Loucy (cell line): ENCODE measurements around the gene TRMT5.

ENCODE experiments used
- H2AFZ ChIP-seq: fragments of 200-600 bp; sonication (generic); 2 replicates; pipeline ENCODE4 v1.6.0; 2016; ENCODE audit warnings: antibody characterized with exemption, mild to moderate bottlenecking, low read length, moderate library complexity
- H3F3A ChIP-seq: fragments of 200-600 bp; 2 replicates; pipeline ENCODE4 v1.6.0; 2016; ENCODE audit warnings: antibody characterized with exemption, low read depth, mild to moderate bottlenecking
- H3K27me3 ChIP-seq: fragments of 200-600 bp; sonication (generic); 2 replicates; pipeline ENCODE4 v1.6.1; 2014; ENCODE audit warnings: low read length, mild to moderate bottlenecking; ENCODE audit not compliant: insufficient read depth, poor library complexity, severe bottlenecking
- H3K36me3 ChIP-seq: fragments of 200-600 bp; sonication (generic); 2 replicates; pipeline ENCODE4 v1.6.1; 2016; ENCODE audit warnings: low read length; ENCODE audit not compliant: insufficient read depth
- H3K4me1 ChIP-seq: fragments of 200-600 bp; sonication (generic); 2 replicates; pipeline ENCODE4 v1.5.1; 2014; ENCODE audit warnings: low read length, mild to moderate bottlenecking; ENCODE audit not compliant: insufficient read depth, poor library complexity, severe bottlenecking
- H3K4me2 ChIP-seq: fragments of 200-600 bp; sonication (generic); 2 replicates; pipeline ENCODE4 v1.6.0; 2014; ENCODE audit warnings: antibody characterized with exemption, low read length, low read depth, mild to moderate bottlenecking; ENCODE audit not compliant: poor library complexity, severe bottlenecking
- H3K4me3 ChIP-seq: fragments of 200-600 bp; sonication (generic); 2 replicates; pipeline ENCODE4 v1.5.1; 2014; ENCODE audit warnings: low read length, mild to moderate bottlenecking, mixed read lengths; ENCODE audit not compliant: poor library complexity, severe bottlenecking
- H3K79me2 ChIP-seq: fragments of 200-600 bp; sonication (generic); 2 replicates; pipeline ENCODE4 v1.6.1; 2014; ENCODE audit warnings: low read length; ENCODE audit not compliant: insufficient read depth
- H3K9ac ChIP-seq: fragments of 200-600 bp; sonication (generic); 2 replicates; pipeline ENCODE4 v1.6.0; 2014; ENCODE audit warnings: mild to moderate bottlenecking, low read depth, low read length, moderate library complexity; ENCODE audit not compliant: poor library complexity, severe bottlenecking
- H3K9me2 ChIP-seq: fragments of 200-600 bp; sonication (generic); replicated peaks from 2 replicates; pipeline ENCODE4 v1.6.1; 2016; ENCODE audit warnings: low read depth, low read length, mixed read lengths
- H3K9me3 ChIP-seq: fragments of 200-600 bp; sonication (generic); 2 replicates; pipeline ENCODE4 v1.6.1; 2014; ENCODE audit warnings: mild to moderate bottlenecking, antibody characterized with exemption, low read length, low read depth; ENCODE audit not compliant: insufficient read depth
- H4K20me1 ChIP-seq: fragments of 200-600 bp; sonication (generic); 2 replicates; pipeline ENCODE4 v1.6.0; 2014; ENCODE audit warnings: antibody characterized with exemption, low read length, mild to moderate bottlenecking; ENCODE audit not compliant: insufficient read depth, poor library complexity, severe bottlenecking
- CTCF ChIP-seq: fragments of 200-600 bp; sonication (generic); conservative IDR thresholded peaks from 2 replicates; pipeline ENCODE4 v1.5.1; 2014; ENCODE audit warnings: mild to moderate bottlenecking, antibody characterized with exemption, low read length
- EZH2phosphoT487 ChIP-seq: fragments of 200-600 bp; IDR thresholded peaks from 2 replicates; pipeline ENCODE4 v1.6.1; 2018; ENCODE audit warnings: antibody characterized with exemption, mild to moderate bottlenecking, moderate library complexity, borderline replicate concordance

Gene TRMT5

GRCh38 chr14:60968671-60969070 is 12.2 kb downstream of the TRMT5 start:
- peaks cover 25% of the 10 kb centered on the region for H3K4me1 ChIP-seq
- TF ChIP-seq EZH2phosphoT487 (no peak), CTCF (no peak)

GRCh38 chr14:60968099-60968498 is 12.8 kb downstream of the TRMT5 start:
- H3K9me3 ChIP-seq, result no peaks in the 10 kb centered on the region
- H3K4me3 ChIP-seq, result no peak overlapping the region
- H3K27me3 ChIP-seq, result no peaks in the 10 kb centered on the region
- peaks cover 6% of the 10 kb centered on the region; the same call in 1 of the 2 replicates for H3F3A ChIP-seq
- peaks cover 30% of the 10 kb centered on the region for H3K4me1 ChIP-seq
- peaks cover 4% of the 10 kb centered on the region; the same call in 1 of the 2 replicates for H3K36me3 ChIP-seq
- H3K4me2 ChIP-seq, result no peak overlapping the region
- H2AFZ ChIP-seq, result no peak overlapping the region
- no peak for TF ChIP-seq CTCF
- TF ChIP-seq EZH2phosphoT487, result no peak
- H3K9me2 ChIP-seq, result no peaks in the 10 kb centered on the region
- peaks cover 3% of the 10 kb centered on the region; the same call in 1 of the 2 replicates for H3K79me2 ChIP-seq
- H3K9ac ChIP-seq, result no peak overlapping the region
- H4K20me1 ChIP-seq, result no peaks in the 10 kb centered on the region

More at GRCh38 chr14:60968671-60969070, 12.2 kb downstream of the TRMT5 start:
- no peak overlapping the region for H2AFZ ChIP-seq
- no peaks in the 10 kb centered on the region for H3K27me3 ChIP-seq
- H3K4me3 ChIP-seq, result no peak overlapping the region
- no peak overlapping the region for H3K4me2 ChIP-seq
- H3K36me3 ChIP-seq, result peaks cover 4% of the 10 kb centered on the region; the same call in 1 of the 2 replicates
- no peaks in the 10 kb centered on the region for H3K9me3 ChIP-seq
- no peak overlapping the region for H3K9ac ChIP-seq
- peaks cover 4% of the 10 kb centered on the region; the same call in 1 of the 2 replicates for H3F3A ChIP-seq
- peaks cover 3% of the 10 kb centered on the region; the same call in 1 of the 2 replicates for H3K79me2 ChIP-seq
- no peaks in the 10 kb centered on the region for H4K20me1 ChIP-seq
- H3K9me2 ChIP-seq, result no peaks in the 10 kb centered on the region

GRCh38 chr14:60965402-60965801 is 15.5 kb downstream of the TRMT5 start:
- peaks cover 4% of the 10 kb centered on the region; the same call in 1 of the 2 replicates for H3K36me3 ChIP-seq
- no peaks in the 10 kb centered on the region for H3K9me3 ChIP-seq
- H3K9me2 ChIP-seq, result no peaks in the 10 kb centered on the region
- no peak for TF ChIP-seq CTCF
- TF ChIP-seq EZH2phosphoT487, result no peak
- peaks cover 3% of the 10 kb centered on the region; the same call in 1 of the 2 replicates for H3K79me2 ChIP-seq
- H3F3A ChIP-seq, result peaks cover 6% of the 10 kb centered on the region; the same call in 1 of the 2 replicates
- no peak overlapping the region for H3K4me3 ChIP-seq
- H3K4me1 ChIP-seq, result peaks cover 36% of the 10 kb centered on the region
- no peaks in the 10 kb centered on the region for H3K27me3 ChIP-seq
- H3K9ac ChIP-seq, result no peak overlapping the region
- peak overlapping the region; percentile 54 for H3K4me2 ChIP-seq
- no peaks in the 10 kb centered on the region for H4K20me1 ChIP-seq
- H2AFZ ChIP-seq, result no peak overlapping the region
